K562 (cell line): Measurements from ENCODE around the gene MYO18B. TPM values are rescaled to one million over a fixed set of nuclear protein-coding genes. Genes with fewer than 3 reads are reported as not detected.

Source experiments
- ATAC-seq: fragments of 200-7000 bp; cut with Tn5 transposase; 3 replicates; pipeline ENCODE4 v1.9.1; 2020; ENCODE audit warnings: moderate library complexity
- BruUV-seq: library from RNA; stranded (reverse); fragments of 400-500 nt; replicated peaks from 2 replicates; lab custom pipeline; 2021; lab: Mats Ljungman, UMichigan
- CTCF ChIA-PET: fragments of 300-600 bp; formaldehyde crosslinking; extraction: SDS; loops from one replicate; lab custom pipeline; 2021; ENCODE audit warnings: low intra/inter-chr PET ratio; lab: Yijun Ruan, JAX
- POLR2A ChIA-PET: fragments of 300-600, 350-650 bp; sonication (Branson Sonifier 250); formaldehyde crosslinking; extraction: SDS; loops from one replicate; lab custom pipeline; 2021; ENCODE audit warnings: antibody characterized with exemption, inconsistent platforms; lab: Yijun Ruan, JAX
- DNase-seq, 4 experiments: peaks; one replicate each; pipeline versions ENCODE4 v3.0.0 to v3.0.0-alpha.2; 2011 to 2018; ENCODE audit warnings: low spot score in 3 of 4, mixed read lengths in 3 of 4; ENCODE audit errors: extremely low read depth in 1 of 4
- FAIRE-seq: peaks from 2 replicates; lab custom pipeline; 2011; peaks lifted over from hg19 to GRCh38; lab: Jason Lieb, UNC
- H2AFZ ChIP-seq: 2 replicates; pipeline ENCODE4 v1.6.0; 2011; ENCODE audit warnings: low read depth, low read length, control low read depth, inconsistent platforms
- H3K27ac ChIP-seq: fragments of 200-600 bp; 3 replicates; pipeline ENCODE4 v1.8.0; 2011; ENCODE audit warnings: low read depth, mild to moderate bottlenecking, control low read depth, inconsistent platforms, low read length, moderate library complexity, mixed read lengths; ENCODE audit errors: extremely low read depth
- H3K27me3 ChIP-seq, 2 experiments: fragments of 300-600 bp in 1 of 2; 2 replicates in 1 of 2; 3 replicates in 1 of 2; pipeline versions ENCODE4 v1.6.0 to v1.8.0; 2011; ENCODE audit warnings: inconsistent platforms in 2 of 2, low read length in 2 of 2, mild to moderate bottlenecking in 1 of 2, mixed read lengths in 1 of 2, moderate library complexity in 1 of 2; ENCODE audit not compliant: control insufficient read depth in 2 of 2, insufficient read depth in 2 of 2
- H3K36me3 ChIP-seq: fragments of 300-600 bp; 3 replicates; pipeline ENCODE4 v1.8.0; 2011; ENCODE audit warnings: mild to moderate bottlenecking, low read length, inconsistent platforms; ENCODE audit not compliant: control insufficient read depth, insufficient read depth
- H3K4me1 ChIP-seq, 2 experiments: fragments of 200-600 bp in 1 of 2; replicated peaks in 1 of 2; 2 replicates in 1 of 2; 3 replicates in 1 of 2; pipeline versions ENCODE4 v1.5.1 to v1.8.0; 2011; ENCODE audit warnings: inconsistent platforms in 2 of 2, low read length in 2 of 2, mild to moderate bottlenecking in 1 of 2, mixed read lengths in 1 of 2, moderate library complexity in 1 of 2; ENCODE audit not compliant: control insufficient read depth in 2 of 2, insufficient read depth in 2 of 2
- H3K4me2 ChIP-seq: 2 replicates; pipeline ENCODE4 v1.6.1; 2011; ENCODE audit warnings: low read length, control low read depth, inconsistent platforms, mixed read lengths; ENCODE audit not compliant: insufficient read depth
- H3K4me3 ChIP-seq: fragments of 200-600 bp; sonication (generic), shearing (Covaris generic); 2 replicates; pipeline ENCODE4 v1.5.1; 2016; ENCODE audit warnings: control low read depth, inconsistent platforms
- H3K79me2 ChIP-seq: fragments of 200-600 bp; 3 replicates; pipeline ENCODE4 v1.8.0; 2011; ENCODE audit warnings: low read length, inconsistent platforms; ENCODE audit not compliant: control insufficient read depth, insufficient read depth
- H3K9ac ChIP-seq, 2 experiments: 2 replicates each; pipeline versions ENCODE4 v1.6.0 to v1.6.1; 2011; ENCODE audit warnings: low read depth in 2 of 2, low read length in 2 of 2, control low read depth in 1 of 2, inconsistent platforms in 1 of 2, mild to moderate bottlenecking in 1 of 2, mixed read lengths in 1 of 2; ENCODE audit not compliant: insufficient read depth in 1 of 2
- H3K9me1 ChIP-seq: one replicate; pipeline ENCODE4 v1.6.0; 2011; ENCODE audit warnings: inconsistent platforms, mild to moderate bottlenecking, low read length, moderate library complexity; ENCODE audit not compliant: control insufficient read depth, insufficient read depth
- H3K9me3 ChIP-seq: replicated peaks from 2 replicates; pipeline ENCODE4 v1.5.1; 2011; ENCODE audit warnings: low read depth, low read length, inconsistent platforms; ENCODE audit not compliant: control insufficient read depth, insufficient read depth
- H4K20me1 ChIP-seq: replicated peaks from 2 replicates; pipeline ENCODE4 v1.6.1; 2011; ENCODE audit warnings: low read length, inconsistent platforms, mixed read lengths; ENCODE audit not compliant: control insufficient read depth, insufficient read depth
- CEBPG ChIP-seq, 3 experiments: fragments of 200-800 bp in 1 of 3; sonication (Bioruptor generic) in 1 of 3; sonication (generic) in 1 of 3; formaldehyde crosslinking in 1 of 3; IDR thresholded peaks in 2 of 3; conservative IDR thresholded peaks in 1 of 3; 2 replicates each; pipeline versions ENCODE4 v1.6.1 to v1.8.0; 2016 to 2022; ENCODE audit warnings: missing compliant biosample characterization in 2 of 3, missing genetic modification characterization in 2 of 3, mild to moderate bottlenecking in 1 of 3, missing genetic modification reagents in 1 of 3
- HLTF ChIP-seq: fragments of 450-650 bp; IDR thresholded peaks from 2 replicates; pipeline ENCODE4 v1.6.1; 2016
- POLR2AphosphoS2 ChIP-seq: IDR thresholded peaks from 2 replicates; pipeline ENCODE4 v1.6.1; 2012; ENCODE audit warnings: low read length, improper control_type of control experiment
- TFAM ChIP-seq: fragments of 250-450 bp; sonication (Bioruptor Pico); conservative IDR thresholded peaks from 2 replicates; pipeline ENCODE4 v1.5.0; 2021; ENCODE audit warnings: mild to moderate bottlenecking, moderate library complexity
- ZFPM2 ChIP-seq: fragments of 250-450 bp; sonication (Bioruptor Pico); IDR thresholded peaks from 2 replicates; pipeline ENCODE4 v1.5.1; 2022; ENCODE audit warnings: mild to moderate bottlenecking
- WGBS: fragments of 100-300 bp; shearing (Covaris generic); methylation state at CpG from one replicate; pipeline ENCODE4 v1.1.6; 2016; ENCODE audit warnings: low coverage, mixed read lengths; ENCODE audit not compliant: insufficient coverage; ENCODE audit errors: missing lambda C conversion rate; 5-methylcytosine and 5-hydroxymethylcytosine counted together
- in situ Hi-C: fragments of 300-500 bp; cut with MboI; formaldehyde crosslinking; loops from 4 replicates; pipeline ENCODE4 v1.15.0; 2018; ENCODE audit warnings: inconsistent platforms, mixed read lengths
- intact Hi-C: fragments of 100-400 bp; cut with micrococcal nuclease; formaldehyde crosslinking; loops from 2 replicates; pipeline ENCODE4 v1.14.2; 2022
- polyA plus RNA-seq, 8 experiments: library from polyadenylated mRNA; depleted of rRNA in 4 of 8; stranded (reverse) in 5 of 8; unstranded in 3 of 8; fragments of >200 nt; fragmentation: Nextera tagmentation in 2 of 8; fragmentation: Illumina TruSeq in 1 of 8; extraction: Ambion mirVana in 2 of 8; extraction: Trizol in 1 of 8; gene quantifications; 2 replicates each; pipeline versions ENCODE4 v1.2.1 to v1.2.3, GENCODE V29; 2011 to 2014; ENCODE audit warnings: inconsistent platforms in 1 of 8, missing spikeins in 1 of 8
- total RNA-seq, 7 experiments: library from RNA; depleted of rRNA in 6 of 7; stranded (reverse); fragments of >200 nt in 6 of 7; fragmentation: Illumina TruSeq in 2 of 7; extraction: Trizol in 2 of 7; gene quantifications; 2 replicates each; pipeline versions ENCODE4 v1.2.1 to v1.2.3, GENCODE V29; 2011 to 2021; ENCODE audit warnings: low replicate concordance in 1 of 7
- TF ChIP-seq, protein P1 (sequence below): sonication (generic); formaldehyde crosslinking; IDR thresholded peaks from 2 replicates; pipeline ENCODE4 v1.4.0; 2020; ENCODE audit warnings: mild to moderate bottlenecking, missing genetic modification reagents
- TF ChIP-seq, protein P2 (sequence below): fragments of 250-450 bp; sonication (Bioruptor Pico); IDR thresholded peaks from 2 replicates; pipeline ENCODE4 v1.5.0; 2021
- TF ChIP-seq, protein P3 (sequence below): sonication (generic); IDR thresholded peaks from 2 replicates; pipeline ENCODE4 v1.6.1; 2016

Gene MYO18B
- total and polyA plus RNA-seq, 9 of the 15 experiments (the other 6 are each of a cell fraction or from before 2014, with no cell fraction given) = 0.06 to 7.0 (median 4.3) TPM

GRCh38 chr22:25890651-25891050 lies 148.7 kb downstream of the MYO18B start:
- intact Hi-C loops = no loop called here
- H3K27me3 ChIP-seq = no peaks in the 10 kb centered on the region
- no peaks in the 10 kb centered on the region for H3K4me1 ChIP-seq
- no peak overlapping the region for H3K9ac ChIP-seq
- CTCF ChIA-PET = no interaction called here
- TF ChIP-seq CEBPG (CRISPR knock-in tag; IDR thresholded peaks at IDR 0.05) (no peak), CEBPG (tag; conservative IDR thresholded peaks at IDR 0.05 in 1 of 2, IDR thresholded peaks at IDR 0.05 in 1 of 2) (no peak), POLR2AphosphoS2 (no peak), HLTF (no peak), TFAM (CRISPR knock-in tag) (no peak), ZFPM2 (CRISPR knock-in tag) (no peak)
- TF ChIP-seq, protein P1, sequence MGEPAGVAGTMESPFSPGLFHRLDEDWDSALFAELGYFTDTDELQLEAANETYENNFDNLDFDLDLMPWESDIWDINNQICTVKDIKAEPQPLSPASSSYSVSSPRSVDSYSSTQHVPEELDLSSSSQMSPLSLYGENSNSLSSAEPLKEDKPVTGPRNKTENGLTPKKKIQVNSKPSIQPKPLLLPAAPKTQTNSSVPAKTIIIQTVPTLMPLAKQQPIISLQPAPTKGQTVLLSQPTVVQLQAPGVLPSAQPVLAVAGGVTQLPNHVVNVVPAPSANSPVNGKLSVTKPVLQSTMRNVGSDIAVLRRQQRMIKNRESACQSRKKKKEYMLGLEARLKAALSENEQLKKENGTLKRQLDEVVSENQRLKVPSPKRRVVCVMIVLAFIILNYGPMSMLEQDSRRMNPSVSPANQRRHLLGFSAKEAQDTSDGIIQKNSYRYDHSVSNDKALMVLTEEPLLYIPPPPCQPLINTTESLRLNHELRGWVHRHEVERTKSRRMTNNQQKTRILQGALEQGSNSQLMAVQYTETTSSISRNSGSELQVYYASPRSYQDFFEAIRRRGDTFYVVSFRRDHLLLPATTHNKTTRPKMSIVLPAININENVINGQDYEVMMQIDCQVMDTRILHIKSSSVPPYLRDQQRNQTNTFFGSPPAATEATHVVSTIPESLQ (CRISPR knock-in tag) = no peak
- TF ChIP-seq, protein P2, sequence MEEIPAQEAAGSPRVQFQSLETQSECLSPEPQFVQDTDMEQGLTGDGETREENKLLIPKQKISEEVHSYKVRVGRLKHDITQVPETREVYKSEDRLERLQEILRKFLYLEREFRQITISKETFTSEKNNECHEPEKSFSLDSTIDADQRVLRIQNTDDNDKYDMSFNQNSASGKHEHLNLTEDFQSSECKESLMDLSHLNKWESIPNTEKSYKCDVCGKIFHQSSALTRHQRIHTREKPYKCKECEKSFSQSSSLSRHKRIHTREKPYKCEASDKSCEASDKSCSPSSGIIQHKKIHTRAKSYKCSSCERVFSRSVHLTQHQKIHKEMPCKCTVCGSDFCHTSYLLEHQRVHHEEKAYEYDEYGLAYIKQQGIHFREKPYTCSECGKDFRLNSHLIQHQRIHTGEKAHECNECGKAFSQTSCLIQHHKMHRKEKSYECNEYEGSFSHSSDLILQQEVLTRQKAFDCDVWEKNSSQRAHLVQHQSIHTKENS (CRISPR knock-in tag) = no peak
- TF ChIP-seq, protein P3, sequence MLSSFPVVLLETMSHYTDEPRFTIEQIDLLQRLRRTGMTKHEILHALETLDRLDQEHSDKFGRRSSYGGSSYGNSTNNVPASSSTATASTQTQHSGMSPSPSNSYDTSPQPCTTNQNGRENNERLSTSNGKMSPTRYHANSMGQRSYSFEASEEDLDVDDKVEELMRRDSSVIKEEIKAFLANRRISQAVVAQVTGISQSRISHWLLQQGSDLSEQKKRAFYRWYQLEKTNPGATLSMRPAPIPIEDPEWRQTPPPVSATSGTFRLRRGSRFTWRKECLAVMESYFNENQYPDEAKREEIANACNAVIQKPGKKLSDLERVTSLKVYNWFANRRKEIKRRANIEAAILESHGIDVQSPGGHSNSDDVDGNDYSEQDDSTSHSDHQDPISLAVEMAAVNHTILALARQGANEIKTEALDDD = no peak
- DNase-seq (no peak), FAIRE-seq (no peak), ATAC-seq (no peak)
- H3K9me3 ChIP-seq = no peaks in the 10 kb centered on the region
- H3K4me2 ChIP-seq = no peak overlapping the region
- H2AFZ ChIP-seq = no peak overlapping the region
- no peak overlapping the region for H3K27ac ChIP-seq
- no TSS peak for BruUV-seq
- H3K4me3 ChIP-seq = no peak overlapping the region
- H4K20me1 ChIP-seq = no peaks in the 10 kb centered on the region
- H3K9me1 ChIP-seq = no peaks in the 10 kb centered on the region
- no peaks in the 10 kb centered on the region for H3K79me2 ChIP-seq
- WGBS = 67% methylated on average over 4 of the region's 10 CpGs
- in situ Hi-C loops = no loop called here
- POLR2A ChIA-PET = interaction anchor here (1.2 kb wide), 1 partner anchor 9 kb away, joined by 3 read pairs; no protein-coding TSS in a partner anchor
- no peaks in the 10 kb centered on the region; the same call in 2 of the 3 replicates for H3K36me3 ChIP-seq
